Inflammatory macrophage treated with lipopolysaccharide for 4 hours (primary cell): ENCODE measurements around the gene PRKAG1.

Source experiments
- DNase-seq: peaks from one replicate; pipeline ENCODE4 v3.0.0-alpha.2; 2020

The PRKAG1 gene

GRCh38 chr12:49030714-49031572 lies 12.4 kb upstream of the PRKAG1 start:
- no peak for DNase-seq

GRCh38 chr12:49030119-49030518 lies 11.5 kb upstream of the PRKAG1 start:
- no peak for DNase-seq

- DNase-seq: no peak
Observed at GRCh38 chr12:49028666-49029275, 10.2 kb upstream of the PRKAG1 start.

- DNase-seq: peak; percentile 70
Observed at GRCh38 chr12:49027846-49028555, 9.4 kb upstream of the PRKAG1 start.

- no peak for DNase-seq
Observed at GRCh38 chr12:49026678-49027480, 8.3 kb upstream of the PRKAG1 start.

GRCh38 chr12:49026101-49026500 lies 7.5 kb upstream of the PRKAG1 start:
- DNase-seq: no peak

GRCh38 chr12:49025463-49025862 lies 6.9 kb upstream of the PRKAG1 start:
- DNase-seq: no peak

- no peak for DNase-seq
Observed at GRCh38 chr12:49024543-49024942, 6.0 kb upstream of the PRKAG1 start.

GRCh38 chr12:49023812-49024211 lies 5.2 kb upstream of the PRKAG1 start:
- DNase-seq: no peak

GRCh38 chr12:49022558-49023178 lies 4.1 kb upstream of the PRKAG1 start:
- DNase-seq: no peak

GRCh38 chr12:49021292-49021915 lies 2.8 kb upstream of the PRKAG1 start:
- no peak for DNase-seq

- no peak for DNase-seq
Observed at GRCh38 chr12:49020441-49020840, 1.9 kb upstream of the PRKAG1 start.

GRCh38 chr12:49019443-49020324 lies 1.1 kb upstream of the PRKAG1 start:
- DNase-seq: peak; percentile 65

- DNase-seq: no peak
Observed at GRCh38 chr12:49019120-49019430, 499 bp upstream of the PRKAG1 start.

- DNase-seq: peak; percentile 63
Observed at GRCh38 chr12:49017891-49018260, 700 bp downstream of the PRKAG1 start.

GRCh38 chr12:49015196-49015595 lies 3.4 kb downstream of the PRKAG1 start:
- no peak for DNase-seq

GRCh38 chr12:49014547-49014946 lies 4.0 kb downstream of the PRKAG1 start:
- no peak for DNase-seq

- no peak for DNase-seq
Observed at GRCh38 chr12:49013428-49013827, 5.1 kb downstream of the PRKAG1 start.

- no peak for DNase-seq
Observed at GRCh38 chr12:49012739-49013138, 5.8 kb downstream of the PRKAG1 start.

- DNase-seq: no peak
Observed at GRCh38 chr12:49010092-49010668, 8.4 kb downstream of the PRKAG1 start.

GRCh38 chr12:49008943-49009342 lies 9.6 kb downstream of the PRKAG1 start:
- DNase-seq: no peak
